Calu3 (cell line): Measurements from ENCODE around the gene CACNA1I. TPM values are rescaled to one million over a fixed set of nuclear protein-coding genes. Genes with fewer than 3 reads are reported as not detected.

Experiments used
- BruUV-seq: library from RNA; stranded (reverse); fragments of 400-500 nt; replicated peaks from 2 replicates; lab custom pipeline; 2021; lab: Mats Ljungman, UMichigan
- CTCF ChIA-PET: fragments of 300-600 bp; sonication (Branson Sonifier 250); formaldehyde crosslinking; loops from one replicate; lab custom pipeline; 2022; ENCODE audit warnings: antibody characterized with exemption; lab: Charles Lee
- DNase-seq: peaks from one replicate; pipeline ENCODE4 v3.0.0; 2022
- H3K27ac Mint-ChIP-seq: one replicate; pipeline ENCODE4 v1.8.0; 2022; ENCODE audit warnings: mixed read lengths; ENCODE audit not compliant: unreplicated experiment
- H3K27me3 Mint-ChIP-seq: one replicate; pipeline ENCODE4 v1.8.0; 2022; ENCODE audit warnings: mixed read lengths; ENCODE audit not compliant: unreplicated experiment
- H3K36me3 Mint-ChIP-seq: one replicate; pipeline ENCODE4 v1.8.0; 2022; ENCODE audit warnings: mild to moderate bottlenecking, moderate library complexity, mixed read lengths; ENCODE audit not compliant: insufficient read depth, unreplicated experiment
- H3K4me1 Mint-ChIP-seq: one replicate; pipeline ENCODE4 v1.8.0; 2022; ENCODE audit warnings: mild to moderate bottlenecking, low read depth, mixed read lengths; ENCODE audit not compliant: unreplicated experiment
- H3K4me3 Mint-ChIP-seq: one replicate; pipeline ENCODE4 v1.8.0; 2022; ENCODE audit warnings: mild to moderate bottlenecking, low read depth, moderate library complexity, mixed read lengths; ENCODE audit not compliant: unreplicated experiment
- H3K9me3 Mint-ChIP-seq: one replicate; pipeline ENCODE4 v1.8.0; 2022; ENCODE audit warnings: low read depth, mixed read lengths; ENCODE audit not compliant: unreplicated experiment
- intact Hi-C: fragments of 100-400 bp; cut with micrococcal nuclease; formaldehyde crosslinking; loops from one replicate; pipeline ENCODE4 v1.10.0; 2022; ENCODE audit not compliant: unreplicated experiment
- total RNA-seq: library from RNA; stranded (reverse); gene quantifications from 2 replicates; pipeline ENCODE4 v1.2.3, GENCODE V29; 2022
- TF ChIP-seq, protein P1 (sequence below): fragments of 200-600 bp; IDR thresholded peaks from one replicate; pipeline ENCODE4 v1.8.0; 2022; ENCODE audit warnings: antibody characterized with exemption; ENCODE audit not compliant: unreplicated experiment

Gene CACNA1I
- total RNA-seq, 1 experiment from 2014 or later: 0.05 TPM

DNA sequence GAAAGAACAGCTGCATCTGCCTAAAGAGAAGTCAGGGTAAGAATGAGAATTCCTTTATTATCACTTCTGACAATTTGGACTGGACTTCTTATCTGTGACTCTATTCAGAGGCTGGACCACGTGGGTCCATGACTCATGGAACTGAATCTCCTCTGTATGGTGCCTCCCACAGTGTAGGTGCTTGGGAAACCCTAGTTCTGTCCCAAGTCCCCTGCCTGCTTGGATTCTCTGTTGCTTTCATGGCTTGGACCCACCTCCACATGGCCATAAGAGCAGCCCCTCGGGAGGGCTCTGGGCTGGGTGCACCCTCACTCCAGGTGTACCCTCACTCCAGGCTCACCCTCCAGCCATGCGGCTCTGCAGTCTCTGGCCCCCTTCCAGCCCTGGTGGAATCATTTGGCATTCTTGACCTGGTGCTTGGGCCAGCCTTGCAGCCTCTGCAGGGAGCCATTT, 153.4 kb downstream of the CACNA1I start:
- no TSS peak for BruUV-seq
- peaks cover 93% of the 10 kb centered on the region for H3K27me3 Mint-ChIP-seq

GRCh38 chr22:39724390-39724789, 153.8 kb downstream of the CACNA1I start:
- no peak overlapping the region for H3K27ac Mint-ChIP-seq
- TF ChIP-seq, protein P1, sequence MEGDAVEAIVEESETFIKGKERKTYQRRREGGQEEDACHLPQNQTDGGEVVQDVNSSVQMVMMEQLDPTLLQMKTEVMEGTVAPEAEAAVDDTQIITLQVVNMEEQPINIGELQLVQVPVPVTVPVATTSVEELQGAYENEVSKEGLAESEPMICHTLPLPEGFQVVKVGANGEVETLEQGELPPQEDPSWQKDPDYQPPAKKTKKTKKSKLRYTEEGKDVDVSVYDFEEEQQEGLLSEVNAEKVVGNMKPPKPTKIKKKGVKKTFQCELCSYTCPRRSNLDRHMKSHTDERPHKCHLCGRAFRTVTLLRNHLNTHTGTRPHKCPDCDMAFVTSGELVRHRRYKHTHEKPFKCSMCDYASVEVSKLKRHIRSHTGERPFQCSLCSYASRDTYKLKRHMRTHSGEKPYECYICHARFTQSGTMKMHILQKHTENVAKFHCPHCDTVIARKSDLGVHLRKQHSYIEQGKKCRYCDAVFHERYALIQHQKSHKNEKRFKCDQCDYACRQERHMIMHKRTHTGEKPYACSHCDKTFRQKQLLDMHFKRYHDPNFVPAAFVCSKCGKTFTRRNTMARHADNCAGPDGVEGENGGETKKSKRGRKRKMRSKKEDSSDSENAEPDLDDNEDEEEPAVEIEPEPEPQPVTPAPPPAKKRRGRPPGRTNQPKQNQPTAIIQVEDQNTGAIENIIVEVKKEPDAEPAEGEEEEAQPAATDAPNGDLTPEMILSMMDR: no peak
- no peaks in the 10 kb centered on the region for H3K9me3 Mint-ChIP-seq
- intact Hi-C loops: no loop called here
- no peak overlapping the region for H3K4me3 Mint-ChIP-seq
- no TSS peak for BruUV-seq
- CTCF ChIA-PET: interaction anchor here (0.5 kb wide), 1 partner anchor 322 kb away, joined by 3 read pairs; no protein-coding TSS in a partner anchor
- H3K36me3 Mint-ChIP-seq: no peaks in the 10 kb centered on the region
- H3K4me1 Mint-ChIP-seq: no peaks in the 10 kb centered on the region
- peaks cover 93% of the 10 kb centered on the region for H3K27me3 Mint-ChIP-seq
- DNase-seq: no peak

More for the DNA sequence above, 153.4 kb downstream of the CACNA1I start:
- DNase-seq: peak; percentile 35
- H3K36me3 Mint-ChIP-seq: no peaks in the 10 kb centered on the region
- CTCF ChIA-PET: interaction anchor here (0.5 kb wide), 1 partner anchor 322 kb away, joined by 3 read pairs; no protein-coding TSS in a partner anchor
- H3K4me3 Mint-ChIP-seq: no peak overlapping the region
- TF ChIP-seq, protein P1: no peak
- H3K27ac Mint-ChIP-seq: no peak overlapping the region
- intact Hi-C loops: no loop called here
- H3K9me3 Mint-ChIP-seq: no peaks in the 10 kb centered on the region
- no peaks in the 10 kb centered on the region for H3K4me1 Mint-ChIP-seq

DNA sequence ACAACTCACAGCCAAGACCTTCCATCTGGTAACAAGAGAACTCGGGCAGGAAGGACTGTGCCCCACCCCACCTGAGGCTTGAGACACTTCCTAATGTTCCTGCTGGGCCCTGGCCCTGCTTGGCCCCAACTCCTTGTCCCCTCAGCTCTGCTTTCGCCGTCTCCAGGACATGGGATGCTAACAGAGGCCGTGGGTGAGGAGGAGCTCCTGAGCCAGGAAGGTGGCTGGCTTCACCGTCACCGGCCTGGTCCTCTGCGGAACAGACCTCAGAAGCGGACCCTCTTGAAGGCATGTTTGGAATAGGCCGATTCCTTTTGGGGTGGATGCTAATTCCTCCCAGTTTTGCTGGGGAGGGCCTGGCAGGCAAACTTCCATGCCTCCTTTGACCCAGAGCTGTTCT, 154.3 kb downstream of the CACNA1I start:
- intact Hi-C loops: no loop called here
- H3K9me3 Mint-ChIP-seq: no peaks in the 10 kb centered on the region
- TF ChIP-seq, protein P1: no peak
- CTCF ChIA-PET: no interaction called here
- no peaks in the 10 kb centered on the region for H3K4me1 Mint-ChIP-seq
- H3K36me3 Mint-ChIP-seq: no peaks in the 10 kb centered on the region
- no TSS peak for BruUV-seq
- H3K27ac Mint-ChIP-seq: no peak overlapping the region
- DNase-seq: no peak
- no peak overlapping the region for H3K4me3 Mint-ChIP-seq
- H3K27me3 Mint-ChIP-seq: peaks cover 90% of the 10 kb centered on the region

- CTCF ChIA-PET: no interaction called here
- H3K9me3 Mint-ChIP-seq: no peaks in the 10 kb centered on the region
- peaks cover 84% of the 10 kb centered on the region for H3K27me3 Mint-ChIP-seq
- no peak overlapping the region for H3K27ac Mint-ChIP-seq
- H3K4me1 Mint-ChIP-seq: no peaks in the 10 kb centered on the region
- H3K36me3 Mint-ChIP-seq: no peaks in the 10 kb centered on the region
- TF ChIP-seq, protein P1: no peak
- no peak for DNase-seq
- intact Hi-C loops: no loop called here
- no TSS peak for BruUV-seq
- no peak overlapping the region for H3K4me3 Mint-ChIP-seq
Measured at GRCh38 chr22:39725351-39726035, 154.9 kb downstream of the CACNA1I start.
